Measurements from ENCODE around the gene NECAP2.

DNA sequence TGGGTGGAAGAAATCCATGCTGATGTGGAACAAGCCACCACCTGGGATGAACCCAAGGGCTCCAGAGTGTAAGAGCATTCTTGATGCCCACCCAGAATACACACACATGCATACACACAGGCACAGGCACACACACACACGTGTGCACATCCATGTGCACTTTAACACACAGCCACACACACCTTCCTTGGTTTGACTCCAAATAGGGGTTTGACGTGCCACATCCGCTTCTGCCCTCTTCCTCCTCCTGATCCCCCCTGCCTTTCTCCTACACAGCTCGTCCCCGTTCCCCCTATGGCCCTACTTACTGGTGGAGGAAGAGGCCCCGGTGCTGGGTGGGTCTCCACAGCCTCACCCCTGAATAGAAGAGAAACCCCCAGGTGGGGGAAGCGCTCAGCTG is 19.3 kb upstream of the NECAP2 start:
- TF ChIP-seq, protein P1, sequence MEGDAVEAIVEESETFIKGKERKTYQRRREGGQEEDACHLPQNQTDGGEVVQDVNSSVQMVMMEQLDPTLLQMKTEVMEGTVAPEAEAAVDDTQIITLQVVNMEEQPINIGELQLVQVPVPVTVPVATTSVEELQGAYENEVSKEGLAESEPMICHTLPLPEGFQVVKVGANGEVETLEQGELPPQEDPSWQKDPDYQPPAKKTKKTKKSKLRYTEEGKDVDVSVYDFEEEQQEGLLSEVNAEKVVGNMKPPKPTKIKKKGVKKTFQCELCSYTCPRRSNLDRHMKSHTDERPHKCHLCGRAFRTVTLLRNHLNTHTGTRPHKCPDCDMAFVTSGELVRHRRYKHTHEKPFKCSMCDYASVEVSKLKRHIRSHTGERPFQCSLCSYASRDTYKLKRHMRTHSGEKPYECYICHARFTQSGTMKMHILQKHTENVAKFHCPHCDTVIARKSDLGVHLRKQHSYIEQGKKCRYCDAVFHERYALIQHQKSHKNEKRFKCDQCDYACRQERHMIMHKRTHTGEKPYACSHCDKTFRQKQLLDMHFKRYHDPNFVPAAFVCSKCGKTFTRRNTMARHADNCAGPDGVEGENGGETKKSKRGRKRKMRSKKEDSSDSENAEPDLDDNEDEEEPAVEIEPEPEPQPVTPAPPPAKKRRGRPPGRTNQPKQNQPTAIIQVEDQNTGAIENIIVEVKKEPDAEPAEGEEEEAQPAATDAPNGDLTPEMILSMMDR (IDR thresholded peaks at IDR 0.05): no peak
- no peak for TF ChIP-seq EP300 (IDR thresholded peaks at IDR 0.05)
- no peak for TF ChIP-seq PHF8 (IDR thresholded peaks at IDR 0.05; ENCODE audit: borderline replicate concordance, low read depth)
- TF ChIP-seq RAD21 (conservative IDR thresholded peaks at IDR 0.05 in 1 of 2, IDR thresholded peaks at IDR 0.05 in 1 of 2): no peak
- no peak for TF ChIP-seq HEYL (CRISPR knock-in tag; IDR thresholded peaks at IDR 0.05)

Data from A549 (cell line).